Right renal cortex interstitium (tissue), 3 donors: ENCODE data around the gene GPSM3. TPM values are rescaled to one million over a fixed set of nuclear protein-coding genes. Genes with fewer than 3 reads are reported as not detected.
"Not testable (repeated sequence)": the region's sequence is repeated elsewhere in the genome, so short reads cannot be mapped to it uniquely, and the experiment has no call there.

Experiments
- DNase-seq, 3 donors: peaks; one replicate each; pipeline ENCODE4 v3.0.0-alpha.2; 2013; ENCODE audit warnings: low read depth in 3 of 3, low spot score in 2 of 3
- polyA plus RNA-seq, 3 donors: library from polyadenylated mRNA; unstranded; fragments of 120-200 nt; gene quantifications; one replicate each; pipeline ENCODE4 v1.2.1, GENCODE V29; 2013; ENCODE audit not compliant: insufficient read length in 3 of 3

The GPSM3 gene
- polyA plus RNA-seq, 3 donors = 7.7 to 9.9 (median 8.4) TPM

DNA sequence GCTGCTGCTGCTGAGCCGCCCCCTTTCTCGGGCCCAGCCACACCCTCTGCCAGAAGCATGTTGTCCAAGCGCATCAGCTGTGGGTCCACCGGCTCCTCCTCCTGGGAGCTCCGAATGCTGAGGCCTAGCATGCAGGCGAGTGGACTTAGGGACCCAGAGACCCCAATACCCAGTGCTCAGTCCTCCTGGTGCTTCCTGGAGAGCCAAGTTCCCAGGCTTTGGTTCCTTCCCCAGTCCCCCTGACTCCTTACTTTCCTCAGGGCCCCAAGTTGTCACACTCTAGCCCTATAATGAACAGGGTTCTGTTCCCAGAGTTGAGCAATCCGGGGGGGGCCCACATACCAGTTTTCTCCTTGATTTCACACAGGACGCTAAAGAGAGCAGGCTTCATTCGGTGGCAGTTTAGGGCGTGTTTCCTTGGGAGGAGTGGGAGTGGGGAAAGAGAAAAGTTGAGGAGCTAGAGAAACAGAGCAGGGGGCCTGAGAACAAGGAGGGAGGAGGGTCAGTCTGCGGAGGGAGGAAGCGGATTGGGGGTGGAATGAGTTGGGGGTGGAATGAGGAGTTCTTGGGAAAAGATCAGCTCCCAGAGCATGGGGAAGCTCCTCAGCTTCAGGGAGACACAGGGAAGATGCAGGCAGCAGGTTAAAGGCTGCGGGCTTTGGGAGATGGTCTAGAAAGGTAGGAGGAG lies 3.9 kb downstream of the GPSM3 start:
- no peak for DNase-seq

DNA sequence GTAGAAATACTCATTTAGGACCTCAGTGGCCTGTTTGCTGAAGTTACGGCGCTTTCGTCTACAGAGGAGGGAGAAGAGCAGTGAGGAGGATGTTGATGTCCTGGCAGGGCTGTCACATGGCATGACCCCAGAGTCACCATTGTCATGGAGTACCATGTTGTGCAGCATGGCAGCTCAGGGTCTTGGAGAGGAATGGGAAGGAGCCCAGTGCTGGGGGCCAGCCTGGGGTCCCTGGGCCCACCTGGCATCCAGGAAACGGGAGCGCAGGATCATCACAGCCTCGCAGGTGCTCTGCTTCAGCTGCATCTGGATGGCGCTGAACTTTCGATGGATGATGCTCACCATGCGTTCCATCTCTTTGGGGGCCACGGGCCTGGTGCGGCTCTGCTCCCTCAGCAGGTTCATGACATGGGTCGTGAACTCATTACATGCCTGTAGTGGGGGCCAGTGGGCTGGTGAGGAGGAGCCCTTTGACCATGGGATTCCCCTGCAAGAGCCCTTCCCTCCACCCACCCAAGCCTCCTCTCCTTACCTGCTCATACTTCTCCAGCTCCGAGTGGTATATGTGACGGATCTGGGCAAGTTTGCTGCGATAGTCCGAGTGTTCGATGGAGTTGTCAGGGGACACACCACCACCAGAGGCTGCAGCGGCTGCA lies 4.6 kb downstream of the GPSM3 start:
- not testable (repeated sequence) for DNase-seq

DNA sequence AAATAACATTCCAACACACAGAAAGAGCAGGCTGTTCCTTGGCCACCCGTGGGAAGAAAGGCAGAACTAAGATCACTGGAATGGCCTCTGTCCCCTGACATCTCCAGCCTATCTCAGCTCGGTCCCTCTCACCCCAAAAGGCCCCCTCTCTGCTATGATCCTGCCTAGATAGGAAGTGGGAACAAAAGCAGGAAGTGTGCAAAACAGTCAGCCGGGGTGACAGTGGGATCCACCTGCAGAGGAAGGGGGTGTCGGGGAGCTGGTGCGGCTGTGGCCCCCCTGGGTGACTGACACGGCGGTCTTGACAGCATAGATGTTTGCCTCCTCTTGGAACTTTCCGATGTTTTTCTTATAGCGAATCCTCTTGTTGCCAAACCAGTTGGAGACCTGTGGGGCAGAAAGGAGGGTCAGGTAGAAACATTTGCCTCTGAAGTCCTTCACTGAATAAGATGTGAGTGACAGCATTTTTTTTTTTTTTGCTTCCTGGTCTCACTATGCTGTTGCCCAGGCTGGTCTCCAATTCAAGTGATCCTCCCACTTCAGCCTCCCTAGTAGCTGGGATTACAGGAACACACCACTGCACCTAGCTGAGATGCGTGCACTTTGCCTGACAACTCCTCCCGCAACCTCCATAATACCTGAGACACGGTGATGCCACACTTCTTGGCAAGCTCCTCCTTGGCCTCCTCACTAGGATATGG lies 5.3 kb downstream of the GPSM3 start:
- no peak for DNase-seq

DNA sequence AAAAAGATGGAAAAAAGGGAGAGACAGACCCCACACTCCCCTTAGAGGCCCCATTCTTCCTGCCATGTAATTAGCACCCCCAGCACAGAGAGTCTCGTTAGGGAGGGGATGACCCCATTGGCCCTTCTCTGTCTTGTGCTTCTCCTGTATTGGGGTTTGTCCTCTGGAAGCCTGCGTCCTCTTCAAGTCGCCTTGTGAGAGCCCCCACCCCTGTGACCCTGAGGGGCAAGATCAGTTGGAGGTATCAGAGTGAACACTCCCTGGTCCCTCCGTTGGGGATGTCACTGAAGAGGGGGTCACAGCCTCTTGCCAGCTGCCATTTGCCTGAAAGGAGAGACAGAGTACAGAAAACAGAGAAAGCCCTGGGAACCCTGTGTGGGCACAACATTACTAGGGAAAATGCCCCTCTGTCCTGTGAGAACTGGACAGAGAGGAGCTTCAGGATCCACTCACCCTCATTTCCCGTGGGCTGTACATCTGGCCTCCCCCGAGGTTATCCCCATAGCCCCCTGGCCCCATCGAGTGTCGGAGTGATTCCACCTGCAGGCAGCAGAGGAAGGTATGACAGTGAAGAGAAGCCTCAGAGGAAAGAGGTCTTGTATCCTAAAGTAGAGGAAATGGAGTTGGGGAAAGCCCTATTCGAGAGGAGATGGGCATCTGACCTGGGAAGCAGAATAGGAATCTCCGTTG lies 6.1 kb downstream of the GPSM3 start:
- DNase-seq = not testable (repeated sequence)

DNA sequence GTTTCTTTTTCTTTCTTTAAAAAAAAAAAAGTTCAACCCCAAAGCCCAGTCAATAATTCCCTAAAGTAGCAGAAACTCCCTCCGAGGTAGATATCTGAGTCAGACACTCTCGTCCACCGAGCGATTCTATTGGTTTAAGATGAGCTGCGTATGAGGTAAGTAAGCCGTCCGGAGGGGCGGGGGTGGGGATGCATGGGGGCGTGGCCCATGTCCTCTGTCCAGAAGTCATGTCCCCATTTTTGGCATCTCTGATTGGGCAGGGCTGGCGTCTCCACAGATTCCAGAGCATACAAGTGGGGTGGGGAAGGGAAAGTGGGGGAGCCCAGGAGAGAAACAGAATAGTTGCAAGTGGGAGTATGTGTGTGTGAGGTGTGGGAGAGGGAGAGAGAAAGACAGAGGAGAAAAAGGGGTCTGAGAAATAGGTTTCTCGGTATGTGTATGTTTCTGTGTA lies 6.7 kb downstream of the GPSM3 start:
- not testable (repeated sequence) for DNase-seq

DNA sequence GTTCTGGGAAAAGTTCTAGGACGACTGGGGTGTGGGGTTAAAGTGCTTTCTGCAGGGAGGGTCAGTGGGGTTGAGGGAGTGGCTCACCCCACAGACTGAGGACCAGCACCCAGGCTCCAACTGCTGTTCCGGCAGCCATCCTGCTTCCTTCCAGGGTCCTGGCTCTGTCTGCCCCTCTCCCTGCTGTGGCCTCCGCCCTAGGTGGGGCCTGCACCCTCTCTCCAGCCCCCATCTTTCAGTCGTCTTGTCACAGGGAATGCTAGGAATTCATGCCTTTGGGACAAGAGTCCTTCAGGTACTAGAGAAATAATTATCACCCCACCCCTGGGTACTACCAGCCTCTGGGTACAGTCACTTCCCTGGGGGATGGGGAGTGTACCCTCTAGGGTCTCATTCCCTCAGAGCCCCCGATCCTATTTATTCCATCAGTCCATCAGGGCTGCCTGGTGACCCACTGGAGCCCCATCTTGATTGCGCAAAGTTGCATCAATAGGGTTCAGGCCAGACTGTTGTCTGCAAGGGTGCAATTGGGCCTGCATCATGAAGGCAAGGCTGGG lies 8.3 kb downstream of the GPSM3 start, which contains the start of gene AGER:
Gene AGER (minus strand): TSS at position 170 of the 557 bp plus-strand sequence. CDS start 31 bp downstream, at position 139.
- no peak for DNase-seq

DNA sequence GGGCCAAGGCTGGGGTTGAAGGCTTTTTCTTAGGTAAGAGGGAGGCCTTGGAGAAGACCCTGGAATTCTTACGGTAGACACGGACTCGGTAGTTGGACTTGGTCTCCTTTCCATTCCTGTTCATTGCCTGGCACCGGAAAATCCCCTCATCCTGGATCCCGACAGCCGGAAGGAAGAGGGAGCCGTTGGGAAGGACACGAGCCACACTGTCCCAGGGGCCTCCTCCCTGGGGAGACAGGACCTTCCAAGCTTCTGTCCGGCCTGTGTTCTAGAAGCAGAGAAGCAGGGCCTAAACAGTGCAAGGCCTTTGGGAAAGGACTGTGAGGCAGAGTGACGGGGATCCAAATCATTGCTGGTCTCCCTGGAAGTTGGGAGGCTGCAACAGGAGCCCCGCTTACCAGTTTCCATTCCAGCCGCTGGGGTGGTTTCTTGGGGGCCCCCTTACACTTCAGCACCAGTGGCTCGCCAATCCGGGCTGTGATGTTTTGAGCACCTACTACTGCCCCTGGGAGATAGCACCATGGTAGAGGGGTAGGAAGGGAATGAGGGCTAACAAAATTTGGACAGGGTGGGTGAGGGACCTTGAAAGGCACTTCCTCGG lies 8.9 kb downstream of the GPSM3 start:
- DNase-seq = no peak

DNA sequence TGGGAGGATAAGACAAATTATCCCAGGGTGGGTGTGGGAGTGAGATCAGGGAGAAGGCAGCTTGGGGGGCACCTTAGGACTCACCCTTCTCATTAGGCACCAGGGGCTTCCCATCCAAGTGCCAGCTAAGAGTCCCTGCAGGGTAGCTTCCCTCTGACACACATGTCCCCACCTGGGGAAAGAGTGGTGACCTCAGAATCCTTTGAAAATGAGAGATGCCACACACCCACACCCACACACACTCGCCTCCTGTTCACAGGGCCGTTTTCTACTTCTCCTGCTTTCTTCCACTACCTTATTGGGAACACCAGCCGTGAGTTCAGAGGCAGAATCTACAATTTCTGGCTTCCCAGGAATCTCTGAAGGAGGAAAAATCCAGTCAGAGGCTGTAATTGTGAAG lies 9.4 kb downstream of the GPSM3 start:
- no peak for DNase-seq

DNA sequence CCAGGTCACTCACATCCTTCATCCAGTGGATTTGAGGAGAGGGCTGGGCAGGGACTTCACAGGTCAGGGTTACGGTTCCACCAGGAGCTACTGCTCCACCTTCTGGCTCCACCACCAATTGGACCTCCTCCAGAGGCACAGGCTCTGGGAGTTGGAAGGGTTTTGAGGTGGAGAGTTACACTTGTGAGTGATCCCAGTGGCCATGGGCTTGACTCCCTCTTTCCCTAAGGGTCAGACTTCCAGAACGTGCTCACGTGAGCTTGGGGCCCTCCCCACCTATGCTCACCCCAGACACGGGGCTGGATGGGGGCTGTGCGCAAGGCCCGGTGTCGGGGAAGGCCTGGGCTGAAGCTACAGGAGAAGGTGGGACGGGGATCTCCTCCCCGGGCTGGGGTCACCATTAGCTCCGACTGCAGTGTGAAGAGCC lies 9.9 kb downstream of the GPSM3 start:
- DNase-seq = no peak

DNA sequence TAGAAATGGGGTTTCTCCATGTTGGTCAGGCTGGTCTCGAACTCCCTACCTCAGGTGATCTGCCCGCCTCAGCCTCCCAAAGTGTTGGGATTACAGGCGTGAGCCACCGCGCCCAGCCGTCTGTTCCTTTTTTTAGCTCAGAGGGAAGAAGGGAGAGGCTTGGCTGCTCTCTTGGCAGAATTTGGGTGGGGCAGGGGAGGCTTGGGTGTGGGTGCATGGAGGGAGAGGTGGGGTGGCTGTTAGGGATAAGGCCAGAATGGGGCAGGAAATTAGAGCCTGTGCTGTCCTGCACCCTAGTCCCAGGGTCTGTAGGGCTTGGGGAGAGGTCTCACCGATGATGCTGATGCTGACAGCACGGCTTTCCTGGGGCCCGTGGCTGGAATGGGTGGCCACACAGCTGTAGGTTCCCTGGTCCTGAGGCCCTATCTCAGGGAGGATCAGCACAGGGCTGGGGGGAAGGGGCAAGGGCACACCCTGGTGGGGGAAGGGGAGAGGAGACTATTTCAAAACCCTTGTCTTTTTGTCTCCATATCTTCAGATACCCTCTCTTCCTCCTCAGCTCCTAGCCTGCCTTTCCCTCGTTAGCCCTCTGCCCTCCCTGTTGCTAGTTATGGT lies 10.4 kb downstream of the GPSM3 start:
- no peak for DNase-seq

DNA sequence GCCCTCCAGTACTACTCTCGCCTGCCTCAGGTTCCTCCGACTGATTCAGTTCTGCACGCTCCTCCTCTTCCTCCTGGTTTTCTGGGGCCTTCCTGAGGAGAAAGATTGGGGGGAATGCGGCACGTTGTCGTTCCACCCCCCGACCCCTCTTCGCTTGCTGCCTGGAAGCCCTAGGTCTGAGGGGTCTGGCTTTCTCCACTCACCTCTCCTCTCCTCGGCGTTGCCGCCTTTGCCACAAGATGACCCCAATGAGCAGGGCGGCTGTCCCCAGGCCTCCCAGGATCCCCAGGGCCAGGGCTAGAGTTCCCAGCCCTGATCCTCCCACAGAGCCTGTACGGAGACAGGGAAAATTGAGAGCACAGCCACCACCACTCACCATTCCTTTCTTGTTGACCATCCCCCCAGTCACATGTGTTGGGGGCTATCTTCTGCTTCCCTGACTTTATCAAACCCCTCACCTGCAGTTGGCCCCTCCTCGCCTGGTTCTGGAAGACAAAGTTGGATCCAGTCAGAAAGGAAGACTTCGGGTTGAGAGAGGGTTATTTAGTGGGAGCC lies 11.2 kb downstream of the GPSM3 start:
- no peak for DNase-seq

DNA sequence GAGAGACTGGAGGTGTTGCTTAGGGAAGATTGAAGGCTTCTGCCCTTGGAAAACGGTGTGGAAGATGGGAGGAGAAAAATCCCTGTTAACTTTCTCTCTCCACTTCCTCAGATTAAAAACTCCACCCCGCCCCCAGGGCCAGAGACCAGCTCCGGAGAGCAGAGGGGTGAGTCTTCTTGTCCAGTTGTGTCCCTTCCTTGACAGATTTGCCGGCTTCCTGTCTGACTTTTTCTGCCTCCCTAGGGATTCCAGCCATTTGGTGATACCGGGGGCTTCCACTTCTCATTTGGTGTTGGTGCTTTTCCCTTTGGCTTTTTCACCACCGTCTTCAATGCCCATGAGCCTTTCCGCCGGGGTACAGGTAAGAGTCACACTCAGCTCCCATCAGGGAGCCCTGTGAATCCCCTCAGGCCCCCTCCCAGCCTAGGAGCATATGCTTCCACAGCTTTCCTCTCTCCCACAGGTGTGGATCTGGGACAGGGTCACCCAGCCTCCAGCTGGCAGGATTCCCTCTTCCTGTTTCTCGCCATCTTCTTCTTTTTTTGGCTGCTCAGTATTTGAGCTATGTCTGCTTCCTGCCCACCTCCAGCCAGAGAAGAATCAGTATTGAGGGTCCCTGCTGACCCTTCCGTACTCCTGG lies 12.6 kb downstream of the GPSM3 start:
- no peak for DNase-seq

DNA sequence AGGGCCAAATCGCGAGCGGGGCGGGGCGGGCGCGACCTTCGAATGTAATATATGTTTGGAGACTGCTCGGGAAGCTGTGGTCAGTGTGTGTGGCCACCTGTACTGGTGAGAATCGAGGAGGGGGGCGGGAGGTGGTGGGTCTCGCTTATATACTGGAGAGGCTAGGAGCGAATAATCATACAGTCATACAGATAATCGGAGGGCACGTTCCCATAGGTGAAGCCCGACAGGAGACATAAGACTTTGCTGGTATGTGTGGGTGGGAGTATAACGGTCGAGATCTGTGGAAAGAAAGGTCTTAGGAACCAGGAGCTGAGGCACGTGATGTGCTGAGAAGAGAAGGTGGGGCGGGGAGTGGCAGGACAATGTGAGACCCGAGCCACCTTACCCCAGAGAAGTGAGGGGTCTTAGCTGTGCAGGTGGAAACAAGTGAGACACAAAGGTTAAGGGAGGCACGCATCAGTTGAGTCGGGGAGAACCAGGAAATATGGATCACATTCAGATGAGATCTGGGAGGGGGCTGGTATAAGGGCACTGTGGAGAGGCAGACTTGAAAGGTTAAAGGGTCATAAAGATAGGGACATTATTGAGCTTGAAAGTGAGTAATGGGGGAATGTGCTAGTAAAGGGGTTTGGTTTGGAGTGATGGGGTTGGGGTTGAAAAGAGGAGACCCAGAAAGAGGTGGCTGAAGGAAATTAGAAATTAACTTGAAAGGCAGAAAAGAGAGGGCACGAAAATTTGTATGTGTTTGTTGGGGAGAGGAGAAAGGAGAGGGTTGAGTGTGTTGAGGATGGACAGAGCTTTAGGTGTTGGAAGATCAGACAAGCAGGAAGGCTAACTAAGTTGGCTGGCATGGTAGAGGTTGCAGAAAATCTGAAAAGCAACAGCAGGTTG lies 13.6 kb downstream of the GPSM3 start:
- DNase-seq = no peak

DNA sequence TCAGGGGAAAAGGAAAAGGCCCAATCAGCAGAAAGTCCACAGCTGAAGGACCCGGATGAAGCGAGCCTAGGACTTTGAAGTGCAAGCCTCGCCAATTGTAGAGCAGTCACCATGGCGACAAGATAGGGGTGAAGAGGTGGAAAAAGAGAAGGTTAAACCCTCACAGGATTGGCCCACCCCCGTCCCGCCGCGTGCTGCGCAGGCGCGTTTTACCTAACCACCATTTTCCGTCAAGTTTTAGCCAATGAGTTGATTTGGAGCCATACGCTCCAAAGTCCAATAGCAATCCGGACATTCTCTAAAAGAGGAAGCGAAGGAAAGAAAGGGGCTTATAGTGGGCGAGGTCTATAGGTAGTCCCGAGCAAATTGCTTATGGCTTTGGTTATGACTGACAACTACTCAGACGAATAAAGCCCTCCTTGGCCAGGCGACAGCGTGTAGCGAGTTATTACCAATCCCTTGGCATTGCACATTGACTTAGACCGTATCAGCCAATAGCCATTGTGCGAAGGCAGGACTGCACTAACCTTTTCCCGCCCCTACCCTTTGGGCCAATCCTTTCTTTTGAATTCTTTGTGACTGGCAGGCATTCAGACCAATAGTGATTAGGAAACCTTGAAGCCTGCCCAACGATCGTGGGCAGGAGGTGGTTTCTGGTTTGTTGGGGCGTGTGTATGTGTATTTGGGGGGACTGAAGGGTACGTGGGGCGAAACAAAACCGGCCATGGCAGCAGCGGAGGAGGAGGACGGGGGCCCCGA lies 14.5 kb downstream of the GPSM3 start, which contains the start of gene RNF5:
Gene RNF5 (plus strand): TSS at position 618 of the 759 bp plus-strand sequence. CDS start 107 bp downstream, at position 725.
- DNase-seq = peak; percentile 100

DNA sequence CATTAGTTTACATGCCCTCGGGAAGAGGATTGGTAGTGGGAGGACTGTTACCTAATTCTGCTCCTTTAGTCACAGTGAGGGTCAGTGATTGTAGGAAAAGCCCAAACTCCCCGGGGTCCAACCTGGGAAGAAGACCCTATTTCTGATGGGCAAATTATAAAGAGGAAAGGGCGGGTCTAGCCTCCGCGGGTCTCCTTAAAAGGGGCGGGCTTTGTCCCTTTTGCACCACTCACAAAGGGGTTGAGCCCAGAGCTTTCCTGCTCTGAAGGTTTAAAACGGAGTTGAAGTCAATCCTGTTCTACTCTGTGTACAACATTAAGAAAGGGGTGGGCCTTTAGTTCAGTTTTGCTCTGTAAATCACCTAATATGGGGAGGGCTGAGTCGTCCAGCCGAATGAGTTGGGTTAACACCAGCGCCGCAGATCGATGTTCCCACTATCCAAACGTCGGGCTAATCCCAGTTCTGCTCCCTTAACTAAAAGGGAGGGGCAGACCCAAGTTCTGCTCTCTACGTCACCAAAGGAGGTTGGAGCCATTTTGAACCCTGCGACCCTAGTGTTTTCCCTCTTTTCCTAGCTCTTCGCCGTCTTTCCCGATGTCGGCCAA lies 15.2 kb downstream of the GPSM3 start:
- DNase-seq = no peak

DNA sequence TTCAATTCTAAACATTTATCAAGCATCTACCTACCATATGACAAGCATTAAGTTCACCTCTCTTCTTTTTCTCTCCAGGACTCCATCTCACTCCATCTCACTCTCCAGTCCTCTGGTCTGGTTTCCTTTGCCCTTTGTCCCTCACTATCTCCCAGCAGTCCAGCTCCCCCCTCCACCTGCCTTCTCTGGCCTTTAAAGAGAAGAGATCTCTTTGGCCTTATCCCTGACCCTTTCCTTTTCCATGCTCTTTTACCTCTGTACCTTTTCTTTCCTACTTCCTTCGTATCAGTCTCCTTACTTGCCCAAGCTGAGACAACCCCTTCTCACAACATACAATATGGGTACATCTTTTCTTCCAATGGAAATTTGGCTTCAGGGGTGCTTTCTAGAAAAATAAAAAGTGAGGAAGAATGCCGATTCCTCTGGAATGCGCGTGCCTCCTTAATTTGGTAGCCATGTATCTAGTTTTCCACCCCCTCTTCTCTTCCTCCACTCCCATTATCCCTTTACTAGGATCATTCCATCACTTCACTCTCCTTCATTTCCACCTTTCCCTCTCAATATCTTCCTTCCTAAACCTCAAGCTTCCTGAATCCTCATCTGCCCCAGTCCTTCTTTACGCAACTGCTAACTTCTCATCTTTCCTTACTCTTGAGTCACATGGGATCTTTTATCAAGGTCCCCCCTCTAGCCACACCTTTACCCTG lies 15.8 kb downstream of the GPSM3 start:
- DNase-seq = no peak
